HG03064 (cell line): Measurements from ENCODE around the gene C17orf113.

Experiments
- ATAC-seq: cut with Tn5 transposase; IDR thresholded peaks from one replicate; pipeline ENCODE4 v1.9.1; 2021; ENCODE audit warnings: low read depth; ENCODE audit not compliant: unreplicated experiment

The C17orf113 gene

GRCh38 chr17:42072323-42073187 is 22.2 kb upstream of the C17orf113 start:
- no peak for ATAC-seq

GRCh38 chr17:42071810-42072209 is 21.4 kb upstream of the C17orf113 start:
- no peak for ATAC-seq

- no peak for ATAC-seq
Observed at GRCh38 chr17:42068979-42069378, 18.6 kb upstream of the C17orf113 start.

DNA sequence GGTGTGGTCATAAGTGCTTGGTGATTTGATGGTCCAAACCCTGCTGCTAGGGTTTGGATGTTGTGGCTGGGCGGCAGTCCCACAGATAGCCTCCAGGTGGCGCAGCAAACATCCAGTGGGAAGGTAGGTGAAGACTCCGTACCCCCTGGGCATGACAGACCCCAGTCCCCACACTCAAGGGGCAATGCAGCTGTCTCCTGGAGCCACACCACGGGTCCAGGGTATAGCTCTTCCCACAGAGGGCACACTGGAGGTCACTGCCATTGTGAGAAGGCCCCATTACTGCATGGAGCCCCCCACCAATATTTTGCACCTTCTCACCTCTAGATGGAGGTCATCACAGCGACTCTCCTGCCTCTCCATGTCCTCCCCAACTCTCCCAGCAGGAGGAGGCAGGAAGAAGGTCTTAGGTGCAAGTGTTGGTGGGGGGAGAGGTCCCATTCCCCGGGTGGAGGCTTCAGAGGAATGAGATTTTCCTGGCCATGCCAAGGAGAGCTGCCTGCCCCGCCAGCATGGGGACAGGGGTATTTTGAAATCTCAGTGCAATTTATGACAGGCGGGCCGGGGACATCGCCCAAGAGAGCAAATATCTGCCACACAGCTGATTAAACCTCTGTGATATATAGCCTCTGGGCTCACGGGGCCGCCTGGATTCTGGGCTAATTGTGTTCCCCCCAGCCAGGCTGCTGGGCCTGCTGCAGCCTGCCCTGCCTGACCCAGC is 17.1 kb upstream of the C17orf113 start:
- ATAC-seq = no peak

DNA sequence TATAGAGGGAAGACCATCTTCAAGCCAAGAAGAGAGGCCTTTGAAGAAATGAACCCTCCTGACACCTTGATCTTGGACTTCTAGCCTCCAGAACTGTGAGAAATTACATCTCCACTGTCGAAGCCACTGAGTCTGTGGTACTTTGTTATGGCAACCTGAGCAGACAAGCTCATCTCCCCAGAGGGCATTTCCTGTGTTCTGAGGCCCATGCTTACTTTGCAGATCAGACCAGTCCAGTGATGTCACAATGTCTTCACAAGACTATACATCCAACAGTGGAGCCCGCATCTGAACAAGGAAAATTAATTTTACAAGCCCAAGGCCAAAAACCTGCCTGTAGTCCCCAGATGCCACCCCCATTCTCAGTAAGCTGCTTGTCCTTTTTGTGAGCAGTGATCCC is 14.8 kb upstream of the C17orf113 start:
- no peak for ATAC-seq

DNA sequence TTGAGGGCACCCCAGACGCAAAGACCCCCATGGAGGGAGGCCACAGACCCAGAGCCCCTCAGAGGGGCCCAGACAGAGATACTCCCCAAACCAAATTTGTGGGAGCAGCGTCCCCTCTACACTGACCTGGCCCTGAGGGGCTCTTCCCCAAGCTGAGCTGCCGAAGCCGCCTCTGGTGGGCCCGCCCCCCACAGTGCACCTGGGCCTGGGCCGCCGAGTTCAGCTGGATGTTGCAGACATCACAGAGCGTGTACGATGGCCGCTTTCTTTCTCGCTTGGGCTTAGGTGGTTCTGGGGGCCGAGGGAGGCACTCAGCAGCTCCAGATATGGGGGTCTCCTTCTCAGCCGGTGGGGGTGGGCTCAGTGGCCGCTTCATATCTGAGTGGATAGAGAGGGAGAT is 12.3 kb upstream of the C17orf113 start:
- ATAC-seq = no peak

GRCh38 chr17:42061646-42062487 is 11.5 kb upstream of the C17orf113 start:
- ATAC-seq = no peak

DNA sequence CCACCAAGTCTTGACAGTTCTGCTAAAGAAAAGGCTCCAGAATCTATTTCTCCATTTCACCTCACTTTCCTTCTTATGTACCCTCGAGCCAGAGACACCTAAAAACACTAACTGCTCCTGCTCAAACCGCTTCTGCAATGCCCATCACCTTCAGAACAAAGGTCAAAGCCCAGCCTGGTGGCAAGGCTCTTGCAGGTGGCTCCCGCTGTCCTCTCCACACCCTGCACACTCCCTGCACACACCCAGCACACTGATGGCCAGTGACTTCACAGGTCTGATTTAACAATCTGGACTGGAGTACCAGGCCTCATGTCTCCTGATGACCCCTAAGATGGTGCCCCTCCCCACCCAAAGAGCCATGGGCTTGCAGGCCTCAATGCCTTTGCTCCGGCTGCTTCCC is 9.8 kb upstream of the C17orf113 start:
- no peak for ATAC-seq

DNA sequence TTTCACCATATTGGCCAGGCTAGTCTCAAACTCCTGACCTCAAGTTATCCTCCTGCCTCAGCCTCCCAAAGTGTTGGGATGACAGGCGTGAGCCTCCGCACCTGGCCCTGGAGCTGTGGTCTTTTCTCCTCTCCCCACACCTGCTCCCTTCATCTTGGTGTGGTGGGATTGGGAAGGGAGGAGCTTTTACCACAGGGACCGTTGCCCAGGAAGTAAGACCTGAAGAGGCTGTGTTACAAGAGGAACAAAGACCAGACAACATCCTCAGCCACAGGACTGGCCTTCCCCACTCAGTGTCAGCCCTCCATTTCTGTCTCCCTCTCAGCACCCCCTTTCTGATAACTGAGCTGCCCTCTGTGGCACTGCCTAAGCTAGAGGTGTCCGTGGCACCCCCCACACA is 9.4 kb upstream of the C17orf113 start:
- no peak for ATAC-seq

DNA sequence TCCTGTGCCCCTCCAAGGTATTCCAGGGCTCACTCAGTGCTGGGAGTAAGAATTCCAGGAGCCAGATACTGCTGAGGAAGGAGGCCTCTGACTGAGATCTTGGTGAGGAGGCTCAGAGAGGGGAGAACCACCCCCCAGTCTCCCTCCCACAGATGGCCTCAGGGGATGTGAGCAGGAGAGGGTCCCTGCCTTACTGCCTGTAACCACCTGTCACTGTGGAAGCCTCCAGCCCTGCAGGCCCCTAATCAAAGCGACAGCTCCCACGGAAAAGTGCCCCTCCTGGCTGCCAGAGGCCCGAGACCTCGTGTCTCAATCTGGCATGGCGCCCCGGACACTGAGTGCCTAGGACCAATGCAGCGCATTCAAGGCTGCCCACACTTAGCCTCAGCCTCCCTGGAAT is 7.7 kb upstream of the C17orf113 start:
- no peak for ATAC-seq

DNA sequence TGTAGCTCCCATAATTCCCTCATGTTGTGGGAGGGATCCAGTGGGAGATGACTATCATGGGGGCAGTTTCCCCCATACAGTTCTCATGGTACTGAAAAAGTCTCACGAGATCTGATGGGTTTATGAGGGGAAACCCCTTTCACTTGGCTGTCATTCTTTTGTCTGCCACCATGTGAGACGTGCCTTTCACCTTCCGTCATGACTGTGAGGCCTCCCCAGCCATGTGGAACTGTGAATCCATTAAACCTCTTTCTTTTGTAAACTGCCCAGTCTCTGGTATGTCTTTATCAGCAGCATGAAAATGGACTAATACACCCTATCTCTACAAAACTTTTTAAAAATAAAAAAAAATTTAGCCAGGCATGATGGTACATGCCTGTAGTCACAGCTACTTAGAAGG is 6.2 kb upstream of the C17orf113 start:
- ATAC-seq = no peak

- ATAC-seq = no peak
Observed at GRCh38 chr17:42055496-42055895, 5.1 kb upstream of the C17orf113 start.

DNA sequence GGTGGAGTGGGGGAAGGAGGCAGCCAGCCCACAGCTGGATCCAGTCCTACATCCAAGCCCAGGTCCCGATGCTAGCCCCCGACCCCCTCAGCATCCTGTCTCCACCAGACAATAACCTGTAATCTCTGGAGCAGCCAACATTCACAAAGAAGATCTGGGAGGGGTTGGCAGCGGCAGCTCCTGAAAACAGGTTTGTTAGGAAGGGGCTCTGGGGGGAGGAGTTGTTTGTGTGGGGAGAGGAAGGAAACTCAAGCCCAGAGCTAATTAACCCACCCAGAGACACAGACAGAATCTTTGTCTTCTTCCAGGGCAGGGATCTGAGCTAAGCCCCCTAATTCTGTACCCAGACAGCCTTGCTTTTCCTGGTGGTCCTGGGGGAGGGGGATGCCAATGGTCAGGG is 4.6 kb upstream of the C17orf113 start:
- ATAC-seq = no peak

- no peak for ATAC-seq
Observed at GRCh38 chr17:42053731-42054500, 3.5 kb upstream of the C17orf113 start.

GRCh38 chr17:42052346-42052877 is 2.0 kb upstream of the C17orf113 start:
- no peak for ATAC-seq

- no peak for ATAC-seq
Observed at GRCh38 chr17:42051645-42052044, 1.2 kb upstream of the C17orf113 start.

DNA sequence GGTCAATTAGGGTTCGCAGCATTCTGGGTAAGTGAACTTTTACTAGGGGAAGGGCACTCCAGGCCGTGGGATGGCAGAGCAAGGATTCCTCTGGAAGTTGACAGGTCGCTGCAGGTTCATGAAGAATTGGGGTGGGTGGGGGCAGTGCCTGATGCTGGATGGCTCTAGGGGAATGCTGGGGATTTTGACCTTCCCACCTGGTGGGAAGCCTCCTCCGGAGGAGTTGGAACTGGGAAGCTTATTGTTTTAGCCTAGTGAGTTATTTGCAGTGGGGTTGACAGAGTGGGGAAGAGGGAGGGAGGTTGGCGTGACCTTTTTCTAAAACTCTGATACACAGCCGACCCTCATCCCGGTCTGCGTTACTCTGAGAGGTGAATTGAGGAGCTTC is 606 bp upstream of the C17orf113 start:
- ATAC-seq = no peak

DNA sequence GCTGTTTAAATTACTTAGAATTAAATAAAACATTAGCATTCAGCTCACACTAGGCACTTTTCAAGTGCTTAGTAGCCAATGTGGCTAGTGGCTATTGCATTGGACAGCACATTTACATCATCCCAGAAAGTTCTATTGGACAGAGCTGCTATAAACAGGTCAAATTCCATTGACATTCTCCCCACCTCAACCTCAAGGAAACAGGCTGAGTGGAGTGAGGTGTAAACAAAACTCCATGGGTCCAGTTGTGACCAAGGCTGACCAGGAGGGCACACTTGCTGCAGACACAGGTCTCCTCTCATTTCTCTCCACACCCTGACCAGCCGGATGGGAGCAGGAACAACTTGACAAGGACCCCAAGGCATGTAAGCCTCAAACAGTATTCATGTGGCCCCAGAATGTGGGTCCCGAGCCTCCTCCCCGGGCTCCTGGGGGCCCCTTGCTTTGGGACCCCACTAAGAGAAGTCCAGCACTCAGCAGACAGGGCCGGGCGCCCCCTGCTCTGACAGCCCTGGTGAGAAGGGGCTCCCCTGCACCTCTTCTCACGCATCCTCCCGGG is 488 bp downstream of the C17orf113 start:
- ATAC-seq = no peak

DNA sequence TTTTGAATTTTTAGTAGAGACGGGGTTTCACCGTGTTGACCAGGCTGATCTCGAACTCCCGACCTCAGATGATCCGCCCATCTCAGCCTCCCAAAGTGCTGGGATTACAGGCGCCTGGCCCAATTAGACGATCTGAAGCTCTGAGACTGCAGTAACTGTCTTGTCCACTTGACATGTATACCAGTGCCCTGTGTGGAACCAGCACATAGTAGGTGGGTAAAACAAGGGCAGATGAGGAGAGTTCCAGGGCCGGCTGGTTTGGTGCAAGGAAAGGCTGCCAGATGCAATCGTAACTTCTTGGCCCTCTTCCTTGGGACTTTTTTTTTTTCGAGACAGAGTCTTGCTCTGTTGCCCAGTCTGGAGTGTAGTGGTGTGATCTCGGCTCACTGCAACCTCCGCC is 3.1 kb downstream of the C17orf113 start:
- no peak for ATAC-seq

DNA sequence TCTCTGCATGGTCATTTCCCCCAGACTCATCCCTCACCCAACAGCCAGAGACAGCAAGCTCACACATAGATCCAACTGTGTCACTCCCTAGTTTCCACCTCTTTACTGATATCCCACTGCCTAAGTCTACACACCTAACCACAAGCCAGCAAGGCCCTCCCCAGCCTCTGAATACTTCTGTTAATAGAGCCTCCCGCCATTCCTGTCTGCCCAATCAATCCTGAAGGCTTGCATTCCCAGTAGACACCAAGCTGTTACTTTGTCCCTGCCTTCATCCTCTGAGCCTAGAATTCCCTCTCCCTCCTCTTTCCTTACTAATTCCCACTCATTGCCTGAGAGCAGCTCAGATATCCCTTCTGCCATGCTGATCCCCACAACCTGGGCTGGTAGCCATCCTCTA is 4.7 kb downstream of the C17orf113 start:
- no peak for ATAC-seq
